AG04449 (cell line): ENCODE results near the gene ADAMTS17.

ENCODE experiments used
- CTCF ChIA-PET: fragments of 350-600 bp; formaldehyde crosslinking; extraction: SDS; loops from one replicate; lab custom pipeline; 2021; ENCODE audit warnings: antibody characterized with exemption; lab: Yijun Ruan, JAX
- POLR2A ChIA-PET: fragments of 400-600, 350-600 bp; formaldehyde crosslinking; extraction: SDS; loops from one replicate; lab custom pipeline; 2020; ENCODE audit warnings: antibody characterized with exemption, inconsistent platforms; lab: Yijun Ruan, JAX
- DNase-seq: peaks from one replicate; pipeline ENCODE4 v3.0.0-alpha.2; 2010; ENCODE audit warnings: low read depth, low spot score
- H3K4me3 ChIP-seq: 2 replicates; pipeline ENCODE4 v1.5.1; 2011; ENCODE audit warnings: low read depth, mild to moderate bottlenecking, control low read depth, low read length
- TF ChIP-seq, protein P1 (sequence below): IDR thresholded peaks from one replicate; pipeline ENCODE4 v1.5.1; 2011; ENCODE audit warnings: mild to moderate bottlenecking, moderate library complexity, low read length, control low read depth, inconsistent platforms; ENCODE audit not compliant: insufficient read depth; ENCODE audit errors: missing control alignments

The ADAMTS17 gene

DNA sequence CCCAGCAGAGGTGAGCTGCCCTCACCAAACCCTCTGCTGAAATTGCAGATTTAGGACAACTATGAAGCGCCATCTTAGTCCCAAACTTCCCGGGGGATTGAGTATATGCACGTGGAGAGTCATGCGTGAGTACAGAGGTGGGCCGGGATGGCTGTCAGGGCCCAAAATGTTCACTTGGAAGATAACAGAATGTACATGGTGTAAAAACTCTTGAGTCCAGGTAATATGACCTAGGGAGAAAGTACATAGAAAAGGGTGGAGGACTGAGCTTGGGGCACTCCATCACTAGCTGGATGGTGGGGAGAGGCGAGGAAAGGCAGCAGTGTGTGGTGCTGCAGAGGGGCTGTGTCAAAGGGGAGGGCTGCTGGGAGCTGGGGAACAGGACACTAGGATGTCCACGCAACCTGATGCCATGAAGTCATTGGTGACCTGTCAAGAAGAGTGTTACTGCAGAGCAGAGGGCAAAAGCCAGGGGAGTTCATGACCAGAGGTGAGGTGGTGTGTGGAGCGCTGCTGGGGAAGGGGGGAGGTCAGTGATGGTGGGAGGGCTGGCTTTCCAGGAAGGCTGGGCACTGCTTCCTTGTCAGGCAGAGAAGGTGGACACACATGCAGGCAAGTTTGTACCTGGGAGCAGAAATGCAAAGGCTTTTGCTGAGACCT is 372.4 kb downstream of the ADAMTS17 start:
- DNase-seq: no peak
- H3K4me3 ChIP-seq: no peak overlapping the region
- ChIA-PET CTCF (no interaction called here), POLR2A (interaction anchor here (0.5 kb wide), 1 partner anchor 1711 kb away, joined by 3 read pairs; no protein-coding TSS in a partner anchor)
- TF ChIP-seq, protein P1, sequence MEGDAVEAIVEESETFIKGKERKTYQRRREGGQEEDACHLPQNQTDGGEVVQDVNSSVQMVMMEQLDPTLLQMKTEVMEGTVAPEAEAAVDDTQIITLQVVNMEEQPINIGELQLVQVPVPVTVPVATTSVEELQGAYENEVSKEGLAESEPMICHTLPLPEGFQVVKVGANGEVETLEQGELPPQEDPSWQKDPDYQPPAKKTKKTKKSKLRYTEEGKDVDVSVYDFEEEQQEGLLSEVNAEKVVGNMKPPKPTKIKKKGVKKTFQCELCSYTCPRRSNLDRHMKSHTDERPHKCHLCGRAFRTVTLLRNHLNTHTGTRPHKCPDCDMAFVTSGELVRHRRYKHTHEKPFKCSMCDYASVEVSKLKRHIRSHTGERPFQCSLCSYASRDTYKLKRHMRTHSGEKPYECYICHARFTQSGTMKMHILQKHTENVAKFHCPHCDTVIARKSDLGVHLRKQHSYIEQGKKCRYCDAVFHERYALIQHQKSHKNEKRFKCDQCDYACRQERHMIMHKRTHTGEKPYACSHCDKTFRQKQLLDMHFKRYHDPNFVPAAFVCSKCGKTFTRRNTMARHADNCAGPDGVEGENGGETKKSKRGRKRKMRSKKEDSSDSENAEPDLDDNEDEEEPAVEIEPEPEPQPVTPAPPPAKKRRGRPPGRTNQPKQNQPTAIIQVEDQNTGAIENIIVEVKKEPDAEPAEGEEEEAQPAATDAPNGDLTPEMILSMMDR: no peak

DNA sequence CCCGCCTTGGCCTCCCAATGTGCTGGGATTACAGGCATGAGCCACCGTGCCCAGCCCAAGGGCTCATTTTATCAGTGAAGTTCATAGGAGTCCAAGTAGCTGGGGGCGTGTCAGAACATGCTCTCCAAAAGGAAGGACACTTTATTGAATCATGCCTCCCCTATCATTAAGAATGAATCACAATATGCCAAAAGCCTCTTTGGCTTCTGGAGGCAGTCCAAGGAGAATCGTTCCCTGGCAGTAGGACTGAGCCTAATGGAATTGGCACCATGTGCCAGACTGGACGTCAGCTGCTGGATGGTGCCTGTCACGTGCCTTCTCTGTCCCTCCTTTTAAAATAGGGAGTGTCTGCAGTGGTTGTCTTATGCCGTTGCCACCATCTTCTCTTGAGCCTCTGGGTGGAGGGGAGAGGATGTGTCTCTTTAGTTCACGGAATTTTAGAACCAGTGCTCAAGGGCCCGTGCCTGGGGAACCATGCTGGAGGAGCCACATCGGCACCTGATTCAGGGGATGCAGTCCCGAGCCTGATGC is 373.9 kb downstream of the ADAMTS17 start:
- DNase-seq: no peak
- POLR2A ChIA-PET: no interaction called here

DNA sequence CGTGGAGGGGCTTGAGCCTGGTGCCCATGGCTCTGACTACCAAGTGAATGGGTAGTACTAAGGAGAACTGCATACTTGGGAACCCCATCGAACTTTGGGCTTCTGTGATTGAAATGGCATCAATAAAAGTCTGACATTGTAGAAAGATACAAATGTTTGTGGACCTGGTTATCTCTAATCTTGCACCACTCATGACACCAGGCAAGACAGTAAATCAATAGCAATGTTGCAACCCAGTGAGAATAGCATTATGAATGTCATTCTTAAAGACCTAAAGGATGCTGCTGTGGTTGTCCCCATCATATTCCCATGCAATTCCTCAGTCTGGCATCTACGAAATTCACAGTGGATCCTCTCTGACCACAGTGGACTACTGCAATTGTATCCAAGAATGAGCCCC is 375.0 kb downstream of the ADAMTS17 start:
- no peak overlapping the region for H3K4me3 ChIP-seq
- ChIA-PET POLR2A (no interaction called here), CTCF (no interaction called here)
- TF ChIP-seq, protein P1: no peak
- no peak for DNase-seq

More for the DNA sequence above, 373.9 kb downstream of the ADAMTS17 start:
- TF ChIP-seq, protein P1: no peak
- H3K4me3 ChIP-seq: no peak overlapping the region
- CTCF ChIA-PET: no interaction called here

DNA sequence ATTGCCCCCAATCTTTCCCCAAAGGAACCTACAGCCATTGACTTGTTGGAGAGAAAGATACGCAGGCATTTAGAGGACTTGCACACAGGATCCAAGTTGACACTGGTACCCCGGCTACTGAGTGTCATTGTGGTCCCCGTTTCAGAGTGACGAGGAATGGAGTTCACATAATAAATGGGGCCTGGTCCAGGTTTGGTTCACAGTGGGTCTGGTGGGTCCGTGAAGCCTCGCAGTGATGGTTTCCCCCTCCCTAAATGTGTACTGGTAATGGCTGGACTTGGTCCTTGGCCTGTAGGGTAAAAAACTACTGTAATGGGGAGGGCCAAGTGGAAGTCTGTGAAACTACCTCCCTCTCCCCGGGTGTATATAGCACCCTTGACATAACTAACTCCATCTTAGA is 376.4 kb downstream of the ADAMTS17 start:
- TF ChIP-seq, protein P1: no peak
- POLR2A ChIA-PET: no interaction called here

DNA sequence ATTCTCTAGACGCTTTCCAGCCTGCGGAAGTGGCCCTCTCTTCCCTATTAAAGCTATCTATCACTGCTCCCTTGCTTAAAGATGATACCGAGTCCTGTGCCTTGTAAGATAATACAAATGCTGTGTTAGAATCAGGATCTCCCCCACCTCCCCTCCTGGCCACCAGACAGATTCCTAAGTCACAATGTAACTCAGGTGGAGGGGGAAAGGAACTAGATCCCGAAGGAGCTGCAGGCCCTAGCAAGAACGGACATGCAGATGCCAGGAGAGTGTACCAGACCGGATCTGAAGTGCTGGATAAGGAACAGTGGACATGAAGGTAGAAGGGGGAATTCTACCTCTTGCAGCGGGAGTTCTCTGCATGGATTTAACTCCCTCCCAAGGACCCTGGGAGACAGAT is 377.8 kb downstream of the ADAMTS17 start:
- DNase-seq: no peak
- H3K4me3 ChIP-seq: no peak overlapping the region
- CTCF ChIA-PET: no interaction called here
- POLR2A ChIA-PET: no interaction called here
- TF ChIP-seq, protein P1: no peak

More for the DNA sequence above, 376.4 kb downstream of the ADAMTS17 start:
- CTCF ChIA-PET: no interaction called here
- no peak for DNase-seq
- no peak overlapping the region for H3K4me3 ChIP-seq

DNA sequence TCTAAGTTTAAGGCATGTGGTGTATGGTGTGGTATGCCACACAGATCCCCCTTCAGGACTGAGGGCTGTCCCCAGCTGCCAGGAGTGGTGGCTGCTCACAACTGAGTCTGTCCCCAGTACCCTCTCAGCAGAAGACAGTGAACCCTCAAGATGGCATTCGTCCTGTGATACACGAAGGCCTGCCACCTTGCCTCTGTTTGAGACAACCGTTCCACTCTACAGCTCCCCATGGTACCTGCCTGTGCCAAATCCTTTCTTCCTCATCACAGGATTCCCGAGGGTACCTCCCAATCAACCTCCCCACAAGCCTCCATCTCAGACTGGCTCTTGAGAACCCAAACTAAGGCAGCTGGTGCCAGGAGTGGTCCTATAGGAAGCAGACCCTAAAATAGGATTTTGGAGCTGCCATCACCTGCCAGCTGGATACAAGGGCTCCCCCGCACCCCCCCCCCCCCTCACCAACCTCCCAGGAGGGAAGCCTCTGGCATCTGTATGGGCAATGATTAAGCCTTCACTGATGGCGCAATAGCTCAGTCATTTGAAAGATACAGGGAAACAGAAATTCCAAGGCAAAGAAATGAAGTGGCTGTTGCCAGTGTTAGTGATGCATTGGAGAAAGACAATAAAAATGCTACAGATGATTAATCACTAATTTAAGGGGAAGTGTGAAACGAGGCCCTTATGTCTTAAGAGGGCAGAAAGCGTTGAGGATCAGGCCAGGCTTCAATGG is 378.5 kb downstream of the ADAMTS17 start:
- DNase-seq: no peak
- ChIA-PET POLR2A (no interaction called here), CTCF (no interaction called here)
- H3K4me3 ChIP-seq: no peak overlapping the region
- TF ChIP-seq, protein P1: no peak
